ENCODE results near the gene KIF4A. TPM values are rescaled to one million over a fixed set of nuclear protein-coding genes. Genes with fewer than 3 reads are reported as not detected.

Gene KIF4A
- total and polyA plus RNA-seq, 10 of the 15 experiments (the other 5 are each of a cell fraction or from before 2014, with no cell fraction given): 10.8 to 28.8 (median 22.5) TPM

GRCh38 chrX:70354716-70355115, 64.8 kb downstream of the KIF4A start:
- Histone ChIP-seq H3K4me1 (ENCODE audit: control insufficient read depth, insufficient read depth, low read length) (no peaks in the 10 kb centered on the region), H3K27ac (ENCODE audit: control insufficient read depth, insufficient read depth) (no peak overlapping the region), H4K20me1 (ENCODE audit: control insufficient read depth, insufficient read depth) (no peaks in the 10 kb centered on the region), H3K79me2 (ENCODE audit: control insufficient read depth, insufficient read depth, low read length) (no peaks in the 10 kb centered on the region), H3K4me3 (no peak overlapping the region), H3K4me2 (ENCODE audit: control insufficient read depth, insufficient read depth) (no peak overlapping the region), H3K27me3 (replicated peaks in 1 of 2; ENCODE audit: control insufficient read depth in 2 of 2, insufficient read depth in 2 of 2, low read length in 1 of 2) (no peaks in the 10 kb centered on the region), H2AFZ (ENCODE audit: control insufficient read depth, low read depth, low read length) (no peak overlapping the region), H3K9me3 (replicated peaks; ENCODE audit: control insufficient read depth, insufficient read depth, low read length) (no peaks in the 10 kb centered on the region), H3K9ac (ENCODE audit: control insufficient read depth, insufficient read depth, low read length) (no peak overlapping the region), H3K36me3 (ENCODE audit: control insufficient read depth in 2 of 2, insufficient read depth in 2 of 2, low read length in 1 of 2) (no peaks in the 10 kb centered on the region)
- ATAC-seq: no peak
- DNase-seq (ENCODE audit: low read depth, low spot score): no peak
- no peak for TF ChIP-seq HCFC1 (IDR thresholded peaks at IDR 0.05; ENCODE audit: low read length)
- no peak for TF ChIP-seq SMARCA5 (IDR thresholded peaks at IDR 0.05)
- no peak for TF ChIP-seq BCLAF1 (IDR thresholded peaks at IDR 0.05)
- no peak for TF ChIP-seq POLR2A (IDR thresholded peaks at IDR 0.05; ENCODE audit: low read depth, low read length)
- no peak for TF ChIP-seq ZNF592 (IDR thresholded peaks at IDR 0.05)
- no peak for TF ChIP-seq ZNF207 (IDR thresholded peaks at IDR 0.05; ENCODE audit: borderline replicate concordance)
- ChIA-PET SMC1A (ENCODE audit: uncharacterized antibody, unreplicated experiment) (no interaction called here), POLR2A (no interaction called here), CTCF (no interaction called here), RAD21 (ENCODE audit: unreplicated experiment) (no interaction called here)
- in situ Hi-C loops (cut with MboI): no loop called here
- intact Hi-C loops (cut with micrococcal nuclease; ENCODE audit: unreplicated experiment): no loop called here
- FAIRE-seq: no peak
- BruUV-seq (replicated peaks): no TSS peak
- WGBS (ENCODE audit: insufficient coverage, insufficient replicate concordance, low lambda C conversion rate, missing lambda C conversion rate): 52% methylated on average over 2 of the region's 2 CpGs

Data from GM12878 (cell line).